H1 (cell line): ENCODE results near the gene VOPP1. TPM values are rescaled to one million over a fixed set of nuclear protein-coding genes. Genes with fewer than 3 reads are reported as not detected.

Experiments used
- CHD7 ChIP-seq: fragments of 300-600 bp; sonication (generic); IDR thresholded peaks from 2 replicates; pipeline ENCODE4 v1.7.1; 2012; ENCODE audit warnings: low read length, moderate library complexity, mild to moderate bottlenecking, inconsistent platforms; ENCODE audit not compliant: insufficient replicate concordance
- MAFK ChIP-seq: IDR thresholded peaks from 2 replicates; pipeline ENCODE4 v1.6.1; 2012; ENCODE audit warnings: low read depth, mild to moderate bottlenecking, improper control_type of control experiment, low read length
- PHF8 ChIP-seq: fragments of 200-600 bp; sonication (generic); conservative IDR thresholded peaks from 2 replicates; pipeline ENCODE4 v1.7.1; 2012; ENCODE audit warnings: low read depth, mild to moderate bottlenecking, inconsistent platforms, low read length, moderate library complexity
- SRF ChIP-seq: IDR thresholded peaks from 2 replicates; pipeline ENCODE4 v1.6.1; 2011; ENCODE audit warnings: mild to moderate bottlenecking, low read depth, low read length, moderate library complexity
- polyA plus RNA-seq, 7 experiments: library from polyadenylated mRNA; depleted of rRNA in 3 of 7; stranded (reverse) in 5 of 7; unstranded in 2 of 7; fragments of >200 nt in 5 of 7; fragments of 200-250 nt in 2 of 7; gene quantifications; 1 replicate in 5 of 7; 2 replicates in 1 of 7; 4 replicates in 1 of 7; pipeline versions ENCODE4 v1.2.1 to v1.2.3, GENCODE V29; 2011 to 2013; ENCODE audit warnings: missing spikeins in 2 of 7, mixed read lengths in 2 of 7
- total RNA-seq: library from RNA; stranded (reverse); fragmentation: NEBNext Ultra II Directional; extraction: Animal tissue kit (Norgen Biotek cat#: 25700); gene quantifications from 2 replicates; pipeline ENCODE4 v1.2.1, GENCODE V29; 2021

The VOPP1 gene
- total and polyA plus RNA-seq, 2 of the 8 experiments (the other 6 are each of a cell fraction or from before 2014, with no cell fraction given) = 44.7 to 83.0 TPM

DNA sequence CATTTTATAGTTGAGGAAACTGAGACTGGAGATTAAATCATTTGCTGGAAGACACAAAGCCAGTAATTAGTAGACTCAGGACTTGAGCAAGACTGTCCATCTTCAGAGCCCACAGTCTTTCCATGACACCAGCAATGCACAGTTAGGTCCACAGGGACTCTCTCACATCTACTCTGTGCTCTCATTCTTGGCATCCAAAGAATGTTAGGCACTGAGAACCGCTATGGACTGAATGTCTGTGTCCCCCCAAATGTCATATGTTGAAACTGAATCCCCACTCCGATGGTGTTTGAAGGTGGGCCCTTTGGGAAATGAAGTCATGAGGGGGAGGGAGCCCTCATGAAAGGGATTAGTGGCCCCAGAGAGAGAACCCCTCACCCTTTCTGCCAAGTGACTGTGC is 106.6 kb downstream of the VOPP1 start (continued):
- TF ChIP-seq CHD7 = no peak
- TF ChIP-seq SRF = no peak
- TF ChIP-seq PHF8 = no peak
- no peak for TF ChIP-seq MAFK
- TF ChIP-seq, all 59 proteins: peak for 0
